Measurements from ENCODE around the gene SMPDL3A. TPM values are rescaled to one million over a fixed set of nuclear protein-coding genes. Genes with fewer than 3 reads are reported as not detected.

Gene SMPDL3A
- total RNA-seq, 1 experiment from 2014 or later: 1.8 TPM

GRCh38 chr6:122799140-122799745, 10.2 kb downstream of the SMPDL3A start:
- intact Hi-C loops (cut with micrococcal nuclease; ENCODE audit: unreplicated experiment): no loop called here

More at GRCh38 chr6:122799140-122799745, 10.2 kb downstream of the SMPDL3A start:
- Histone ChIP-seq H3K27me3 (ENCODE audit: control insufficient read depth, insufficient read depth, low read length) (no peaks in the 10 kb centered on the region), H3K9me3 (ENCODE audit: control insufficient read depth, insufficient read depth, low read depth, low read length) (no peaks in the 10 kb centered on the region), H3K27ac (ENCODE audit: low read length) (no peak overlapping the region), H3K4me3 (ENCODE audit: low read depth in 2 of 2, low read length in 2 of 2) (no peak overlapping the region), H3K4me1 (ENCODE audit: control insufficient read depth, insufficient read depth, low read length) (no peaks in the 10 kb centered on the region), H3K36me3 (ENCODE audit: control insufficient read depth, insufficient read depth, low read length) (no peaks in the 10 kb centered on the region)
- ChIA-PET POLR2A (no interaction called here), CTCF (interaction anchor here (1.0 kb wide), 1 partner anchor 10 kb away, joined by 5 read pairs; the partner anchor contains the start of gene SMPDL3A)
- ATAC-seq (no peak), DNase-seq (ENCODE audit: low read depth, low spot score) (no peak)
- BruUV-seq (replicated peaks): no TSS peak
- in situ Hi-C loops (cut with HindIII; ENCODE audit: low pct_unique_long_range_greater_than_20kb, low sequenced_read_pairs): no loop called here
- TF ChIP-seq CTCF (IDR thresholded peaks at IDR 0.05) (no peak), REST (IDR thresholded peaks at IDR 0.05; ENCODE audit: insufficient read depth in 1 of 2, low read depth in 2 of 2, low read length in 1 of 2) (no peak), SIN3A (IDR thresholded peaks at IDR 0.05; ENCODE audit: borderline replicate concordance, insufficient read depth, low read depth, low read length) (no peak), POLR2AphosphoS5 (IDR thresholded peaks at IDR 0.05; ENCODE audit: low read depth, low read length) (no peak), TCF7L2 (IDR thresholded peaks at IDR 0.05; ENCODE audit: low read depth, low read length) (no peak)

Measured in Panc1 (cell line).